GM21717 (cell line): ENCODE measurements around the gene DTD1.

Experiments used
- ATAC-seq: cut with Tn5 transposase; IDR thresholded peaks from one replicate; pipeline ENCODE4 v1.9.1; 2021; ENCODE audit warnings: mild to moderate bottlenecking, moderate library complexity; ENCODE audit not compliant: unreplicated experiment

Gene DTD1

DNA sequence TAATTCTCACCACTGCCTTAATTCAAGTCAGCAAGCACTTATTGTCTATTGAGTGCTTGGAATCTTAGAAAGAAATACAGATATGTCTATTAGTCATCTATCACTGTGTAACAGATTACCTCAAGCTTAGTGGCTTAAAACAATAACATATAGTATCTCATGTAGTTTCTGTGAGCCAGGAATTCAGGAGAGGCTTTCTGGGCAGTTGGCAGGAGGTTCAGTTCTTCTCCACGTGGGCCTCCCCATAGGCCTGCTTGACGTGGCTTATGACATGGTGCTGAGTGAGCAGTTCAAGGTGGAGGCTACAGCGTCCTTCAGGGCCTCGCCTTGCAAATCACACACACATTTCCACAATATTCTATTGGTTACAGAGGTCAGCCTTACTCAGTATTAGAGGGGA lies 69.7 kb downstream of the DTD1 start:
- ATAC-seq, result no peak

DNA sequence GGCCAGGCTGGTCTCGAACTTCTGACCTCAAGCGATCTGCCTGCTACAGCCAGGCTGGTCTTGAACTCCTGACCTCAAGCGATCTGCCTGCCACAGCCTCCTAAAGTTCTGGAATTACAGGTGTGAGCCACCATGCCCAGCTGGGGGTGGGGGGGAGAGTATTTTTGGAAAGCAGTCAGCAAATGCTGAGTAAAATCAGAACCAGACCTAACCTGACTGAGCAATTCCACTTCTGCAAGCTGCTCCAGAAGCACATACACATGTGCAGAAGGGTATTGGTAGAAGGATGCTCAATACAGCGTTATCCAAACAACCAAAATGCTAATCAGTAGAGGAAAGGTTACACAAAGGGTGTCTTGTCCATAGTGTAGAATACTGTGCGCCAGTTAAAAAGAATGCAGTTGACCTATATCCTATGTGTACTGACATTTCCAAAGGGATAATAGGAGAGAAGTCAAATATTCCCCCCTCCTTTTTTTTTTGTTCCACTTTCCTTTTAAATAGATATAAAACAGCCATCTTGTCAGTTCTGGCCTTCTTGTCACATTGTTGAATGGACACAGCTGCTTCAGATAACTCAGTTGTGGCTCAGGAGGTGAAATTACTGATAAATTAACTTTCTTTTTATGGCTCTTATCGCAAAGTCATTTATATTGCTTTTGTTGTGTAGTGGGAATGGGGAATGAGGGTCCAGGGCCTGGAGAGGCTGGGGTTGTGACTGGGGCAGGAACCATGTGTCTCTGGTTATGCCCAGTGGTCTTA lies 74.6 kb downstream of the DTD1 start:
- ATAC-seq, result no peak

DNA sequence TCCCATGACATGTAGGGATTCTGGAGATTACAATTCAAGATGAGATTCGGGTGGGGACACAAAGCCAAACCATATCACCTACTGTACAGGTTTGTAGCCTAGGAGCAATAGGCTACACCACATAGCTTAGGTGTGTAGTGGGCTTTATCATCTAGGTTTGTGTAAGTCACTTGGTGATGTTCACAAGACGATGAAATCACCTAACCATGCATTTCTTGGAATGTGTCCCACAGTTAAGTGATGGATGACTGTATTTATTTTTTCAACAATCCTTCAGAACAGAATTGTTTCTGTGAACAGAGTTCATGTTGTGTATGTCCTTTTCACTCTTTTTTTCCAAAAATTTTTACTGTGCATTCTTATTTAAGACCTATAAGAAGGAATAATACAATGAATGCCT lies 76.1 kb downstream of the DTD1 start:
- no peak for ATAC-seq

DNA sequence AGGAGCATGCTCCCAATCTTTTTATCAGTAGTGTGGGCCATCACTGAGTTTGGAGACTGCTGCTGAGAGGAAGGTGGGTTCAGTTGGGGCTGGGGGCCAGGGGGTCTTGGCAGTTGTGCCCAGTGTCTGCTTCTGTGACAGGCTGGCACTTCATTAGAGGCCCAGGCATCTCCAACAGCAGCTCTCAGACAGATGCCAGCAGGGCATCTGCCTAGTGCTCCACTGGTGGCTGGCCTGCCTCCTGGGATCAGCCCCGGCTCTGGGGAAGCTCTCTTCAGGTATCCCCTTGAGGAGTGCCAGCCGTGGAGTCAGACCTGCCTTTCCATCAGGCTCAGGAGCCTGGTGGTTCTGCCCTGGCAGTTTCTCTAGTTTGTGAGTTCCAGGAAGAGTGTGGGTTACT lies 77.3 kb downstream of the DTD1 start:
- ATAC-seq, result no peak

DNA sequence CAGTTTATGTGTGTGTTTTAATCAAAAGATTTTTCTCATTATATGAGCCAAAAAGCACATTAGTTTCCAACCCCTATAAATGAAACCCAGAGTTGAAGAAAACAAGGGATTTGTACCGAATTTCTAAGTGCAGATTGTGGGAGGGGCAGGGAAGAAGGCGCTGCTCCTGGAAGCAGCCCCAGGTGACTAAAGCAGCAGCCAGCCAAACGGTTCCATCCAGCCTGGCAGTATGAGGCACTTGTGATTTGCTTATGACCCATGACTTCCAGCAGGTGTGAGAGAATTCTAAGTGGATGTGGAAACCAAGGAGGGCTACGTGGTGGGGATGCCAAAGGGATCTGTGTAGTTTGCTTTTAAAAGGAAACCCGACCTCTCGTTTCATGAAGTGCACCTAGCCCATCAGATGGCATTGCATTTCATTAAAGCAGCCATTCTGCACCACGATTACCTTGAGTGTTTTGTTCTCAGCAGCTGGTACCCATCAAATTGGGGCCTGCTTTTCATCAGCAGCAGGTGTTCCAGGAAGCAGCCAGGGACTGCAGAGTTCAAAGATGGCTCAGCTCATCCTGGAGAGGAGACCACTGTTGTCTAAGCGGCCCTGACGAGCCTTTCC lies 79.1 kb downstream of the DTD1 start:
- no peak for ATAC-seq

DNA sequence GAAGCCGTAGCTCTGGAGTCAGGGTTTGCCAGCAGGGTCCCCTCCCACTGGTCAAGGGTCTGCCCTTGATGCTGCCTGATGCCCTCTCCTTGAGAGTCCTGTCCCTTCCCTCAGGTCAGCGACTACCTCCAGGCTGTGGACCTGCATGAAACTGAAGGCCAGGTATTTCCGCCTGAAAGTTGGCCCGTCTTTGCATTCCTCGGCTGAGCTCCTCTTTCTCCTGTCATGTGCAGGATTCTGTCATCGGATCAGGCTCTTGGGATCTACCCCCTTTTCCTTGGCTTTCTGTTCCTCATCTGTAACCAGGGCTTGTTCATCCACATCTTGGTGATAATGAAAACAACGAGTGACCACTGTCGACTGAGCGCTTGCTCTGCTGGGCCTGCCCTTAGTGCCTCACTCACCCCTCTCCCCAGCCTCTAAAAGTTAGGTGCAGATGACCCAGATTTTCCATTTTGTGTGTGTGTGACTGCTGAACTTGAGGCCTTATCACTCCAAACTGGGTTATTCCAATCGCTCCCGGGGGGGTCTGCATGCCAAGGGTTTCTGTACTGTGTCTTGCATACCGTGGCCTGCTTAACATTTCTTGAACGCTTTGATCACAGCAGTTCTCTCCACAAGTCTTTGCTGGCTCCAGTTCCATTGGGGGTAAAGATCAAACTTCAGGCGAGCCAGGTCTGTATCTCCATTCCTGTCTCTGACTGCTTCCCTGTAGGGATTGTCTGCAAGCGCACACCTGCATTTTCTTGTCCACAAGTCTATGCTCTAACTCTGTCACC lies 81.6 kb downstream of the DTD1 start:
- no peak for ATAC-seq

DNA sequence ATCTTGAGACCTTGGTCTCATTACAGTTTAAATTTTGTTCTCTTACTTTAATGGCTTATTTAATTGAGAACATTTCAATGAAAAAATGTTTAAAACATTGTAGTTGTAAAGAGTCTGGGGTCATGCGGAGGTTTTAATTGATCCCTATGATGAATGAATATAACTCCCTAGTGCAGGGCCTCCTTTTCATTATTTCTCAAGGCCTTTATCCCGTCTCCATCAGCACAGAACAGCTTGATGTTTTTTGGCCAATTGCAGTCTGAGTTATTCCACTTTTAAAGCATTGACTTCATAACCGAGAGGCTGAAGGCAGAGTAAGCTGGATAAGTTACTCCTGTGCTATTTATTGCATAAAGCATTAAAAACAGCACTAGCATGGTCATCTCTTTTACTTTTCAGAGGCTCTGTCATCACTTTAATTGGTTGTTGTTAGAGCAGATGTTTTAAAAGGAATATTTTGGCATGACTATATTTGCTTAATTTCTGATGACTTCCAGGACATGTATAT lies 83.4 kb downstream of the DTD1 start:
- no peak for ATAC-seq

DNA sequence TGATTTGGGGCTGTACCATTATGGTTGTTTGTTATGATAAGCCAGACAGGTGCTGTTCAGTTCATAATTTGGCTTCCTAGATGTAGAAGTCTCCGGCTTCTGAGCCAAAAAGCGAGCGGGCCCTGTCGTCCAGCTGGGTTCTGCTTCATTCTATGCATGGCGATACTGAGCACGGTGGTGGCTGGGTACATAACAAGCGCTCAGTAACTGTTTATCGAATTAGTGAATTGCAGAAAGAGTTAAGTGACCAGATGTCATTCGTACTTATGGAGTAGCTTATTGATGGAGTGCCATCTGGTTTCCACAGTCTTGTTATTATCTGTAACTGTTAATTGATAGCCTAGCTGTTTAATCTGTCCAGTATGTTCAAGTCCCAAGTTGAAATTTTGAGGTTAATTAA lies 85.0 kb downstream of the DTD1 start:
- no peak for ATAC-seq

DNA sequence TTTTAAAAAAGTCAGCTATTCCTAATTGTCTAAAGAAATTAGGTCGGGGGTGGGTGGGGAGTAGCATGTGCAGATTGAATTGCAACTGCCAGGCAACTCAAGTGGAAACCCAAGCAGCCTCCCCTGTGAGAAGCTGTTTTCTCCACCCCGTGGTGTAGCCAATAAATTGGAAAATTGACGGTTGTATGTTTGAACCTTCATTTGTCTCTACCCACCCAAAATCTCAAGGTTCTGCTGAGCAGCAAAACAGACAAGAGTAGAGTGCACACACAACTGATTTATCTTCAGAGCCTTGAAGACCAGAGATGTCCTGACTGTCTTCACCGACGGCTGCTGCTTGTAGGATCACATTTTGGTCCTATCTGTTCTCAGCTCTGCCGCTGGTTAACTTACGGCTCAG lies 88.5 kb downstream of the DTD1 start:
- ATAC-seq, result no peak

DNA sequence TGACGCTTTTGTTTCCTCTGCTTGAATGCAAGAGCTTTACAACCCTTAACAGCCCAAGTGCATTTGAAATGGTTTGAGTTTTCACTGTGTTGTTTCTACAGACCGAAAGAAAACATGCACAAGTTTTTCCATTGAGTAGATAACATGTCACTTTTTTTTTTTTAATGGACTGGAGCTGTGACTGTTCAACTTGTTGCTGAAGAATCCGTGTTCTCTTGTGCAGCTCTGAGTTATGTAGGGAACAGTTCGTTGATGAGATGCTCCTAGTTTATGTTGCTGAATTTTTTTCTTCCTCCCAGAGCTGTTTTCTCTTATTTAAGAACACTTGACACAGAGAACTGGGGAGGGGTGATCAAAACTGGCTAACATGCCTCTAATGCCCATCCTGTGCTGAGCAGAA lies 89.3 kb downstream of the DTD1 start:
- no peak for ATAC-seq

DNA sequence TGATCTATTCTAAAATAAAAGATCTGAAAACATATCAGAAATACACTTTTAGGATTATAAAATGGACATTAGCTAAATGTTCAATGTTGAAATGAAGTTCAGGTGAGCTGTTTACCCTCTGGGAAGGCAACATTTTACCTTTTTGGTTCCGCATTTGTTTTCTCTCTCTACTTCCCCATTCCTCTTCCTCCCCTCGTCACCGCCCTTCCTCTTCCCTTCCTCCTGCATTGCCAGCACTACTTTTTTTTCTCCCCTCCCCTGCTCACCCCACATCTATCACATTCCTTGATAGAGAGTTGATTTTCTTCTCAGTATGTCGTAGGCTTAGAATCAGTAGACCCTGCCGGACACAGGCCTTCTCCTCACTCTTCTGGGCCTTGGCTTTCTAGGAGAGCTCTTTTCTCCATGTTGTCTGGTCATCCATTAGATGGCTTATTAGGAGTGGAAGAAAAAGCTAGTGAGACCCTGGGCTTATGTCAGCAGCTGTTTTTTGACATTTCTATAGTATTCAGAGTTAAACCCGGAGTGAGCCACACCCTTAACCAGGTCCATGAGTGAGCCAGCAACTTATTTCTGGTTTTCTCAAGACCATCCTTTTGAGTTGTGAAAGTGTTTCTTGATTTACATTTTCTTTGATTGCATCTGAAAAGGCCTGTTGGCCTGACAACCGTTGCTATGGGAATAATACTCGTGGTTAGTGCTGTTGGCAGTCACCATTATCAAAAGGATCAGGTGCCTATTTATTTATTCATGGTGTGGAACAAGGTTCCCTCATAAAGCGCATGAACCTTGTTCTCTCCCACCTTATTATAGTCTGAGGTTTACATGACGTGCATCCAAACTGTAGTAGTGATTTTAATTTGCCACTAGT lies 90.9 kb downstream of the DTD1 start:
- no peak for ATAC-seq

DNA sequence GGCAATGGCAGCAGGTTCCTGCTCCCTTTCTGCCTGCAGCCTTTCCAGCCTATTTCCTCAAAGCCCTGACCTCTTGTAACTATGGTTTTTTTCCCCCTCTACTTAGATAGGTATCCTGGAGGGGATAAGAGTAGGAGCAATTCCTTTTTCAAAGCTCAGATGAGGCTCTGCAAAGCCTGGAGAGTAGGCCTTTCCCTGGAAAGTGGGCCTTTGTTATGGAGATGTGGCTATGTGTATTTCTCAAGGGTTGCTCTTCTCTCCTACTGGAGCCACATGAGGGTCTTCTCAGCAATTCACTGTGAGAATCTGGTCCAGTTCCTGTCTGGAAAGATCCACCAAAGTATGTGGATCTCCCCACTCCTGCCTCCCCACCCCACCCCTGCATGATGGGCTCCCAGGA lies 96.0 kb downstream of the DTD1 start:
- ATAC-seq, result no peak

DNA sequence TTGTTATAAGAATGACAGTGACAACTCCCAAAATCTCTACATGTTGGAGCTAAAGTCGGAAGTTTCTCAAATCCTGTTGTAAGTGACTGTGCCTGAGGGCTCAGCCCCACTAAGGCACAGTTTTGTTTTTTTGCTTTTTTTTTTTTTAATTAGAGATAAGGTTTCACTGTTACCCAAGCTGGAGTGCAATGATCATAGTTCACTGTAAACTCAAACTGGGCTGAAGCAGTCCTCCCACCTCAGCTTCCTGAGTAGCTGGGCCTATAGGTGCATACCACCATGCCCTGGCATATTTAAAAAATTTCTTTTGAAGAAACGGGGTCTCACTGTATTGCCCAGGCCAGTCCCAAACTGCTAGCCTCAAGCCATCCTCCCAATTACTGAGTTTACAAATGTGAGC lies 96.9 kb downstream of the DTD1 start:
- ATAC-seq, result no peak

DNA sequence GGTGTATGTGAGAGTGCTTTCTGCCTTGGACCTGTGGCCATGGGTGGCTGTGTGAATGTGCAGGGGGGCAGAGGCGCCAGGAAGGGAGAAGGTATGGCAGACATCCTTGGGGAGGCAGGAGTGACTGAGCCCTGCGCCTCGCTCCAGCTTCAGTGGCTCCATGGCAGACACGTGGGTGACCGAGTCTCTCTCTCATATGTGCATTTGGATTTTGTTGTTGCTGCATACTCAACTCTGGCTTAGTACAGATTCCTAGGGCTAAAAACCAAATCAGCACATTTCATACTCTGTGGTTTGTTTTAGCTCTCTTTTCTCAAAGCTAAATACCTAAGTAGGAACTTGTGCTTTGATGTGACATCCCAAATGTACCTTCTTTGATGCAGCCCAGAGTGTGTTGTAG lies 97.6 kb downstream of the DTD1 start:
- ATAC-seq, result no peak

DNA sequence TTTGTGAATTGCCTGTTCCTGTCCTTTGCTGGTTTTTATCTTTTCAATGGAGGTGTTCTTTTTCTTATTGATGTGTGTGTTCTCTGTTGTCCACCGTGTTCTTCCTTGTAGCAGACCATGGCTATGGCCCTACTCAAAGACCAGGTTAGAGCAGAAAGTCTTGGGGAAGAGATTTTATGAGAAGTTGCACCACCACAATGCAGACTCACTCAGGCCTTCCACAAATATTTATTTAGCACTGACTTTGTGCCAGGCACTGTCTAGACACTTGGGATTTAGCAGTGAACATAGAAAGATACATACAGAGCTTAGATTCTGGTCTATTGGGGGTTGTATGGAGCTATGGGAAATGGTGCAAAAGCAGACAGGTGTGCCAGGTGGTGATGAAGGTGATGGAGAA lies 98.8 kb downstream of the DTD1 start:
- ATAC-seq, result no peak

DNA sequence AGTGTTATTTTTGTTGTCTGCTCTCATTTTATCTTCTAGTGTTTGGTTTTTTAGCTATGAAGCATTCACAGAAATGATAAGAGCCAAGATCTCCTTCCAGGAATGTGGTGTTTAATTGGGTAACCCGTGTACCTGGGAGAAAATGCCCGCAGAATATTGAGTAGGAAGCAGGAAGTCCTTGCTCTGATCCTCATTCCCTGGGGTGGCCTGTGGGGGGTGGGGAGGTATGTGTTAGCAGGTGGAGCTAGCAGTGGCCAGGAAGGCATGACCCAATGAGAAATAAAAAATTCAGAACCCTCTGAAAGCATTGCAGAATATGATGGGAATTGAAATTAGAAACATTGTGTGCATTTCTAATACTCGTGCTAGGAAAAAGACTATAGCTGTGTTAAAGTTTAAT lies 100.8 kb downstream of the DTD1 start:
- no peak for ATAC-seq

DNA sequence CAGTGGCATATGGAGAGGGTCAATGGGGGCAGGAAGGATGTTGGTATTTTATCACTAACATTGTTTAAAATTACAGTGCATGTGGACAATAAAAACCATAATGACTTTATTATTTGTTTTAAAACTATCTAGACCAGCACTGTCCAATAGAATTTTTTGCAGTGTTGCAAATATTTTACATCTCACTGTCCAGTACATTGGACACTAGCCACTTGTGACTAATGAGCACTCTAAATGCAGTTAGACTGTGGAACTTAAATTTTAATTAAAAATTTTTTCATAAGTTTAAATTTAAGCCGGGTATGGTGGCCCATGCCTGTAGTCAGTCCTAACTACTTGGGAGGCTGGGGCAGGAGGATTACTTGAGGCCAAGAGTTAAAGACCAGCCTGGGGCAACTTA lies 101.7 kb downstream of the DTD1 start:
- ATAC-seq, result no peak

DNA sequence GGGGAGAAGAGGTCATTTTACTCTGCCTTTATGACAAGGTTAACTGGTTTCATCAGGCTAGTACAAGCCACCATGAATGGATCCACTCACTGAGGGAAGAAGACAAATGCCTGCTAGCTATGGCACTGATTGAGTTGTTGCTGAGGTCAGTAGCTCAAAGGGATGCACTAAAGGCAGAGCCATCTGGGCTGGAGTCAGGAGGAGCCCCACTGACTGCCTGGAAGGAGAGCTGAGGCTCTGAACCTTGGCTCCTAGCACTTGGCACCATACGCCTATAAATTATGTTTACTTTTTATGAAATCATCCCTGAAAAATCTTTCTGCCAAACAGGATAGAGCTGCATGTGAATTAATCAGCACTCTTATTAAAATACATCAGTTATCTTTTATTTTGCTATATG lies 104.6 kb downstream of the DTD1 start:
- no peak for ATAC-seq

DNA sequence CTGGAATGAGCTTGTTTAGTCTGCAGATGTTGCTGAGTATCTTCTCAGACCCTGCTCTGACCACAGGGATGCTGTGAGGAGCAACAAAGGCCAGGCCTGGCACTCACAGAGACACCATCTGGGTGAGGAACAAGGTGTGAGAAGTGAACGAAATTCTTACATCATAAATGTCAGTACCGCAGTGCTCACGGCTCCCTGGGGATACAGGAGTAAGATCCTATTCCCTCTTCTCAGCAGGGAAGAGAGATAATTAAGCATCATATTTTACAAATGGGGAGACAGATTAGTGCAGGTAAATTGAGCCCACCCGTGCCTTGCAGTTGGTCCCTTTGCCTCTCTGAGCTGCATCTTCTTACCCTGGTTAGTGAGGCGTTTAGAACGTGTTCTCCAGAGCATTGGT lies 106.2 kb downstream of the DTD1 start:
- no peak for ATAC-seq

DNA sequence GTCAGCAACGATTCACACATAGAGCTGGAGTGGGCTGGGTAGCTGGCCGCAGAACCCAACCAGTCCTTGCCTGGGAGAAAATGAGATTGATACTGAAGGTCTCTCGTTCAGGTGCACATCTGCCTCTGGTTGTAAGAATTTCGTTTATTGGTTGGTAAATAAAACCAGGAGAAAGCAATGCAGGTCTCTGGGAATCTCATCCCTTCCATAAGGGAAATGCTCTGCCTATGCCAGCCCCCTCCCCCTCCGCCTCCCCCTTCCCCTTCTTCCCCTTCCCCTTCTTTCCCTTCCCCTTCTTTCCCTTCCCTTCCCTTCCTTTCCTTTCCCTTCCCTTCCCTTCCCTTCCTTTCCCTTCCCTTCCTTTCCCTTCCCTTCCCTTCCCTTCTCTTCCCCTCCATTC lies 107.3 kb downstream of the DTD1 start:
- no peak for ATAC-seq

DNA sequence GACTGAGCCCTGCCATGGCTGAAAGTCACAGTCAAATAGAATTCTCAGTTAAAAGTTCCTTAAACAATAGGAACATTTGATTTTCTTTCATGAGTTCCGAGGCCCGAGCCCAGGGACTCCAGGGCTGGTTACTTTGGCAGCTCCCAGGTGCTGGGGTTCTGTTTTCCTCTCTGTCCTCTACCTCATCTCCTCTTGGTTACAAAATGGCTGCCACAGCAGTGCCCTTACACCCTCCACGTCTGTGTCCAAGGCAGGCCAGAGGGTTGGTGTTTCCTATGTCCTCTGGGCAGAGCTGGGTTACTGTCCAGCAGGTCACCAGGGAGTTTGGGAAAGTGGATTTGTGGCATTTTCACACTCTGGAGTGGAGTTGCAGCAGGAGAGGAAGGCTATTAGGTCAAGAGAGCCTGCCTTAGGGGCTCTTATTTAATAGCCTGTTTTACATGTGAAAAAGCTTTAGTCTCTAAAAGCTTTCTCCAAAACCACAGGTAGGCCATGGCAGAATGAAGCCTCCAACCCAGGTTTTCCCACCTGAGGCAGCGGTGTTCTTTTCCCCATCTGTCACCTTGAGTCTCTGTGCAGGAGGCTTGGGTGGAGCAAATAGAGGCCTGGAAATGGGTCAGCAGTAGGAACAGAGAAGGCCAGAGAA lies 111.0 kb downstream of the DTD1 start:
- ATAC-seq, result no peak
